ENCODE measurements around the gene ANP32A. TPM values are rescaled to one million over a fixed set of nuclear protein-coding genes. Genes with fewer than 3 reads are reported as not detected.

Gene ANP32A
- total RNA-seq, 1 experiment from 2014 or later, result 232 TPM

DNA sequence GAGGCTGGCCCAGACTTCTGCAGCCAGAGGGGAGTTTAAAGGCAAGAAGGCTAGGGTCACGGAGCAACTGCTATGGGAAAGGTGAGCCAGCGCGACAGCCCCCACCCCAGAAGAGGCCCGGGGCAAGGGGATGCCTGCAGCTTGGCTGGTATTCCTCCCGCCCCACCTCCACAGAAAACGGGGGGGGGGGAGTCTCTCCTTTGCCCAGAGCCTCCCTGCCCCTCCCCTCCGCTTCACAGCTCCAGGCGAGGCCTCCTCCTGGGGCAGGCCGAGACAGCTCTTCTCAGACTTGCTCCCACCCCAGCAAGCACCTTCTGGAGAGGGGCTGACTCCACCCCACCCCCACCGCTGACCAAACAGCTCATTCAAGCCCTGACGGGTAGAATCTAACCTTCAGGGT is 13.4 kb downstream of the ANP32A start:
- Mint-ChIP-seq H3K4me1 (peaks cover 56% of the 10 kb centered on the region), H3K36me3 (no peaks in the 10 kb centered on the region), H3K9me3 (no peaks in the 10 kb centered on the region), H3K27ac (peak overlapping the region; percentile 77; the same call in 1 of the 2 replicates), H3K27me3 (ENCODE audit: low read depth) (no peaks in the 10 kb centered on the region), H3K4me3 (no peak overlapping the region)
- ChIA-PET CTCF (interaction anchor here (0.6 to 2.3 kb wide), 6 partner anchors 12 to 501 kb away, joined by 3 to 15 read pairs (median 4); no protein-coding TSS in a partner anchor), POLR2A (interaction anchor here (0.8 to 1.6 kb wide), 4 partner anchors 10 to 12 kb away, joined by 3 to 7 read pairs (median 4); no protein-coding TSS in a partner anchor)
- peak; percentile 42; the same call in 1 of the 2 replicates for ATAC-seq
- no peak for DNase-seq (ENCODE audit: low spot score)
- TF ChIP-seq, protein P1, sequence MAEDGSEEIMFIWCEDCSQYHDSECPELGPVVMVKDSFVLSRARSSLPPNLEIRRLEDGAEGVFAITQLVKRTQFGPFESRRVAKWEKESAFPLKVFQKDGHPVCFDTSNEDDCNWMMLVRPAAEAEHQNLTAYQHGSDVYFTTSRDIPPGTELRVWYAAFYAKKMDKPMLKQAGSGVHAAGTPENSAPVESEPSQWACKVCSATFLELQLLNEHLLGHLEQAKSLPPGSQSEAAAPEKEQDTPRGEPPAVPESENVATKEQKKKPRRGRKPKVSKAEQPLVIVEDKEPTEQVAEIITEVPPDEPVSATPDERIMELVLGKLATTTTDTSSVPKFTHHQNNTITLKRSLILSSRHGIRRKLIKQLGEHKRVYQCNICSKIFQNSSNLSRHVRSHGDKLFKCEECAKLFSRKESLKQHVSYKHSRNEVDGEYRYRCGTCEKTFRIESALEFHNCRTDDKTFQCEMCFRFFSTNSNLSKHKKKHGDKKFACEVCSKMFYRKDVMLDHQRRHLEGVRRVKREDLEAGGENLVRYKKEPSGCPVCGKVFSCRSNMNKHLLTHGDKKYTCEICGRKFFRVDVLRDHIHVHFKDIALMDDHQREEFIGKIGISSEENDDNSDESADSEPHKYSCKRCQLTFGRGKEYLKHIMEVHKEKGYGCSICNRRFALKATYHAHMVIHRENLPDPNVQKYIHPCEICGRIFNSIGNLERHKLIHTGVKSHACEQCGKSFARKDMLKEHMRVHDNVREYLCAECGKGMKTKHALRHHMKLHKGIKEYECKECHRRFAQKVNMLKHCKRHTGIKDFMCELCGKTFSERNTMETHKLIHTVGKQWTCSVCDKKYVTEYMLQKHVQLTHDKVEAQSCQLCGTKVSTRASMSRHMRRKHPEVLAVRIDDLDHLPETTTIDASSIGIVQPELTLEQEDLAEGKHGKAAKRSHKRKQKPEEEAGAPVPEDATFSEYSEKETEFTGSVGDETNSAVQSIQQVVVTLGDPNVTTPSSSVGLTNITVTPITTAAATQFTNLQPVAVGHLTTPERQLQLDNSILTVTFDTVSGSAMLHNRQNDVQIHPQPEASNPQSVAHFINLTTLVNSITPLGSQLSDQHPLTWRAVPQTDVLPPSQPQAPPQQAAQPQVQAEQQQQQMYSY (CRISPR knock-in tag; IDR thresholded peaks at IDR 0.05), result no peak
- TF ChIP-seq ETV6 (CRISPR knock-in tag; IDR thresholded peaks at IDR 0.05), result no peak
- no peak for TF ChIP-seq NFYB (CRISPR knock-in tag; conservative IDR thresholded peaks at IDR 0.05; ENCODE audit: low read depth)
- TF ChIP-seq, protein P2, sequence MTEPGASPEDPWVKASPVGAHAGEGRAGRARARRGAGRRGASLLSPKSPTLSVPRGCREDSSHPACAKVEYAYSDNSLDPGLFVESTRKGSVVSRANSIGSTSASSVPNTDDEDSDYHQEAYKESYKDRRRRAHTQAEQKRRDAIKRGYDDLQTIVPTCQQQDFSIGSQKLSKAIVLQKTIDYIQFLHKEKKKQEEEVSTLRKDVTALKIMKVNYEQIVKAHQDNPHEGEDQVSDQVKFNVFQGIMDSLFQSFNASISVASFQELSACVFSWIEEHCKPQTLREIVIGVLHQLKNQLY (CRISPR knock-in tag; IDR thresholded peaks at IDR 0.05), result no peak
- no peak for TF ChIP-seq ATF6 (CRISPR knock-in tag; IDR thresholded peaks at IDR 0.05)
- no peak for TF ChIP-seq CREB1 (CRISPR knock-in tag; IDR thresholded peaks at IDR 0.05)
- TF ChIP-seq PRRX2 (CRISPR knock-in tag; IDR thresholded peaks at IDR 0.05), result no peak

- CTCF ChIA-PET, result interaction anchor here (0.7 to 2.3 kb wide), 5 partner anchors 11 to 257 kb away, joined by 3 to 15 read pairs (median 4); no protein-coding TSS in a partner anchor
- peak overlapping the region; percentile 77 for H3K27ac Mint-ChIP-seq
- no peaks in the 10 kb centered on the region for H3K9me3 Mint-ChIP-seq
- TF ChIP-seq FOXJ3 (CRISPR knock-in tag; IDR thresholded peaks at IDR 0.05; ENCODE audit: borderline replicate concordance), result no peak
- TF ChIP-seq ZNF416 (CRISPR knock-in tag; IDR thresholded peaks at IDR 0.05), result no peak
- no peaks in the 10 kb centered on the region for H3K36me3 Mint-ChIP-seq
- H3K27me3 Mint-ChIP-seq (ENCODE audit: low read depth), result no peaks in the 10 kb centered on the region
- ATAC-seq (no peak), DNase-seq (ENCODE audit: low spot score) (no peak)
- POLR2A ChIA-PET, result interaction anchor here (1.5 to 1.6 kb wide), 2 partner anchors 10 to 11 kb away, joined by 4 to 7 read pairs; no protein-coding TSS in a partner anchor
- H3K4me1 Mint-ChIP-seq, result peaks cover 58% of the 10 kb centered on the region
- H3K4me3 Mint-ChIP-seq, result no peak overlapping the region
These were observed 14.3 kb downstream of the ANP32A start for GRCh38 chr15:68806220-68807060.

DNA sequence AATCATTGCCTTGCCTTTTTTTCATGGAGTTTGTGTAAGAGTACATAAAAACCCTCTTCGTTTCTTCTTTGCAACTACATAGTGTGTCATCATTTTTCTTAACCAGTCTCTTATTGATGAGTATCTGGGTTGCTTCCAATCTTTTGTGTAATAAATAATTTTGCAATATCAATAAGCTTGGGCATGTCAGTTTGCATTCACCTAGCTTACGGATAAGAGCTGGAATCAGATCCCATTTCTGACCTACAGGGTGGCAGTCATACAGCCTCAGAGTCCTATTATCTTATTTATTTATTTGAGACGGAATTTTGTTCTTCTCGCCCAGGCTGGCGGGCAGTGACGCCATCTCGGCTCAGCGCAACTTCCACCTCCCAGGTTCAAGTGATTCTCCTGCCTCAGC is 18.3 kb downstream of the ANP32A start:
- CTCF ChIA-PET, result interaction anchor here (1.0 kb wide), 1 partner anchor 122 kb away, joined by 3 read pairs; no protein-coding TSS in a partner anchor
- TF ChIP-seq AFF4 (CRISPR knock-in tag; IDR thresholded peaks at IDR 0.05; ENCODE audit: borderline replicate concordance), result no peak
- TF ChIP-seq ESRRA (CRISPR knock-in tag; IDR thresholded peaks at IDR 0.05; ENCODE audit: borderline replicate concordance), result no peak
- no peak for TF ChIP-seq NFYB (CRISPR knock-in tag; conservative IDR thresholded peaks at IDR 0.05; ENCODE audit: low read depth)
- TF ChIP-seq, protein P3, sequence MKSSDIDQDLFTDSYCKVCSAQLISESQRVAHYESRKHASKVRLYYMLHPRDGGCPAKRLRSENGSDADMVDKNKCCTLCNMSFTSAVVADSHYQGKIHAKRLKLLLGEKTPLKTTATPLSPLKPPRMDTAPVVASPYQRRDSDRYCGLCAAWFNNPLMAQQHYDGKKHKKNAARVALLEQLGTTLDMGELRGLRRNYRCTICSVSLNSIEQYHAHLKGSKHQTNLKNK (CRISPR knock-in tag; IDR thresholded peaks at IDR 0.05), result no peak
- no peak for TF ChIP-seq EMX1 (CRISPR knock-in tag; IDR thresholded peaks at IDR 0.05)
- no peak for TF ChIP-seq MXD4 (CRISPR knock-in tag; IDR thresholded peaks at IDR 0.05; ENCODE audit: borderline replicate concordance)
- TF ChIP-seq, protein P2 (CRISPR knock-in tag; IDR thresholded peaks at IDR 0.05), result no peak
- TF ChIP-seq FOXP1 (CRISPR knock-in tag; IDR thresholded peaks at IDR 0.05; ENCODE audit: borderline replicate concordance), result no peak

More for the DNA sequence above, 18.3 kb downstream of the ANP32A start:
- Mint-ChIP-seq H3K36me3 (peaks cover 4% of the 10 kb centered on the region; the same call in 1 of the 2 replicates), H3K4me3 (no peak overlapping the region), H3K4me1 (peaks cover 51% of the 10 kb centered on the region), H3K27ac (no peak overlapping the region), H3K9me3 (no peaks in the 10 kb centered on the region), H3K27me3 (ENCODE audit: low read depth) (no peaks in the 10 kb centered on the region)
- no peak for ATAC-seq
- no peak for DNase-seq (ENCODE audit: low spot score)
- POLR2A ChIA-PET, result no interaction called here
